Measurements from ENCODE around the gene CHIT1. TPM values are rescaled to one million over a fixed set of nuclear protein-coding genes. Genes with fewer than 3 reads are reported as not detected.
A peak's percentile ranks its signal among the peaks of the same experiment; 100 is the strongest.

The CHIT1 gene
- total RNA-seq, 1 donor from 2014 or later = 0.22 TPM

DNA sequence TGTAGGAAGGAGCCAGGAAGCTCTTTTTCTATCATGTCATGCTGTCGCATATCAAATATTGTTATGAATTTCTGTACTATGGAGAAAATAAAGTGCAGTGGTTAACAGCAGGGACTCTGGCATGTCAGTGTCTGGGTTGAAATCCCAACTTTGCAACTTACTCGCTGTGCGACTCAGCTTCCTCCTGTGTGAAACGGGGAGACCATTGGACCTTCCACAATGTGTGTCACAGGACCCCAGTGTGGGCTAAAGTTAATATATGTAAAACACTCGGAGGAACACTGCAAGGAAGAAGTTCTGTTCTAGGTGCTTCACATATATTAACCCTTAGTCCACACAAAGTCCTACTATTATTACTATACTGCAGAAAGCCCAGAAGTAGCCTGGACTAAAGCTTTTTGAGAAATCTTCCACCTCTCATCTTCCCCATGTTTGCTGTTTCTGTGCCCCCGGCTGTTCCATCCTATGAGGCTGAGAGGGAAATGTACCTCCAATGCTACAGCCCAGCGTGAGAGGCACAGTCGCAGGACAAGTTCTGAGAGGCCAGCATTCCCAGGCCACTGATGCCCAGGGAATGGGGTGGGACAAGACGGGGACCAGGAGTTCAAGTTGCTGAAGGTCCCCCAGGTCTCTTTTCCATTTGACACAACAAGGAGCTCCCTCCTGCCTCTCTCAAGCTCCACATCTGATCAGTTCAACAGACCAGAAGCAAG is 1.9 kb downstream of the CHIT1 start:
- ATAC-seq (no peak), DNase-seq (ENCODE audit: low spot score) (no peak)
- intact Hi-C loops (cut with DNase I) = no loop called here

DNA sequence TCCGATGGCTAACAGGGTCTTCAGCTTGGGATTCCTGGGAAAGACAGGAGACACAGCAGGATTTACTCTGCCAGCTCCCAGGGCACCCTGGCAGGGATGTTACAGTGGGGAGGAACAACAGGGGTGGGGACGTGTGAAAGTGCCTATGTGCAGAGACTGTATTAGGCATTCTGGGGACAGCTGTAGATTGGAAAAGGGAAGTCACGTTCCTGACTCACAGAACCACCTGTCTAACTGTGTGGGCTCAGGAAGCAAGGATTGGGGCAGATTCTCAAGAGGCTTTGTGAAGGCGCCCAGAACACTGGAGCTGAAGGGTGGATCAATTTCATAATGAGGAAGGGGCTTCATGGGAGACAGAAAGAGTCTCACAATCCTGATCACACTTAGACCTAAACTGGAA is 4.4 kb downstream of the CHIT1 start:
- DNase-seq (ENCODE audit: low spot score) (no peak), ATAC-seq (no peak)
- intact Hi-C loops (cut with DNase I) = no loop called here

- no peak for DNase-seq (ENCODE audit: low spot score)
- no peak for ATAC-seq
- intact Hi-C loops (cut with DNase I) = no loop called here
Measured at GRCh38 chr1:203223012-203223775, 6.3 kb downstream of the CHIT1 start.

DNA sequence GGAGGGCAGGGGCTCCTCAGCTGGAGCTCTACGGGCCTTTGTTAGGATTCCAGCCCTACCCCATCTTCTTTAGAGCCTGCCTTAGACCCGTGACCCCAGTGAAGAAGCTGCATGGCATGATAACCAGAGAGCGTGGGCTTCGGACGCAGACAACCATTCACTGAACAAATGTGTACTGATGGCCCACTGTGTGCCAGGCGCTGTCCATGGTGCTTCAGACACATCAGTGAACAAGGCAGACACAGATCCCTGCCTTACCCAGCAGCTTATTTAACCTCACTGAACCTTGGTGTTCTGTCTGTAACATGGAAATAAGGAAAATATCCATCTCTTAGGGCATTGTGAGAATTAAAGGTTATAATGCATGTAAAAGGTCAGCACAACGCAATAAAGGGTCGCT is 9.5 kb downstream of the CHIT1 start:
- intact Hi-C loops (cut with DNase I) = loop anchor here (5.0 kb wide), 1 partner anchor 103 kb away; no protein-coding TSS in a partner anchor
- ATAC-seq = no peak
- DNase-seq (ENCODE audit: low spot score) = no peak

DNA sequence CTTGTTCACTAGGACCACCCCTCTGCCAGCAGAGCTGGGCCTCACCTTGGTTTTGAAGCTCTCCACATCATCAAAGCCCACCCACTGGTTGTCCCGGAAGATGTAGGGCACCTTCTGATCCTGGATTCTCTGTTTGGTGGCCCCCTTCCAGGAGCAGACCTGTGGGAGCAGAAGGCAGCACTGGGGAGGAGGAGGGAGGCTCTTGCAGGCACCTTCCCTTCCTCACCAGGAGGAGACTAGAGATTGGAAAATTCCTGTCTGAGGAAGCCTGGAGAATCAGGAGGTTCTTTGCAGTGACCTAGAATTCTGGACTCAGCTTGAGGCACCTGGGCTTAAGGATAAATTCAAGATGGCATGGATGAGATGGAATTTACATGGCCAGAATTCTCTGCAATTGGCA is 10.3 kb downstream of the CHIT1 start:
- intact Hi-C loops (cut with DNase I) = loop anchor here (5.0 kb wide), 1 partner anchor 102 kb away; no protein-coding TSS in a partner anchor
- DNase-seq (ENCODE audit: low spot score) (no peak), ATAC-seq (no peak)

DNA sequence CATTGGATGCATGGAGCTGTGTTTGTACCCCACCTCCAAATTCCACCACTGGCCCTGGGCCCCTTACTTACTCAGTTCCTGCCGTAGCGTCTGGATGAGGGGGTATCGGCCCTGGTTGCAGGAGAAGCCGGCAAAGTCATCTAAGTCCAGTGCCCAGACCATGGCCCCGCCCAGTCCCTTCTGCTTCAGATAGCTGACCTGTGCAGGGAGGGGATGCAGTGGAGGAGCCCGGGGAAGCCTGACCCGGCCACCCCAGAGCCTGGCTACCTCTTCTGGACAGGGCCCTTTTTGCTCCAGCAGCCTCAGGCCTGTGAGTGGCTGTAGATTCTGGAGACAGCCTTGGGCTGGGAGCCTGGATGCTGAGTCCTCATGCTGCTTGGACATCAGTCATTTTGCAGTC is 11.8 kb downstream of the CHIT1 start:
- intact Hi-C loops (cut with DNase I) = loop anchor here (5.0 kb wide), 1 partner anchor 100 kb away; no protein-coding TSS in a partner anchor

GRCh38 chr1:203217139-203217655 is 12.3 kb downstream of the CHIT1 start:
- intact Hi-C loops (cut with DNase I) = loop anchor here (5.0 kb wide), 1 partner anchor 100 kb away; no protein-coding TSS in a partner anchor
- no peak for ATAC-seq
- DNase-seq (ENCODE audit: low spot score) = no peak

More for the DNA sequence above, 11.8 kb downstream of the CHIT1 start:
- DNase-seq (ENCODE audit: low spot score) (no peak), ATAC-seq (no peak)

GRCh38 chr1:203216274-203217138 is 13.0 kb downstream of the CHIT1 start:
- ATAC-seq (peak; percentile 86), DNase-seq (ENCODE audit: low spot score) (peak; percentile 75)
- intact Hi-C loops (cut with DNase I) = loop anchor here (5.0 kb wide), 1 partner anchor 99 kb away; no protein-coding TSS in a partner anchor

GRCh38 chr1:203215573-203215972 is 13.9 kb downstream of the CHIT1 start:
- peak; percentile 31 for ATAC-seq
- DNase-seq (ENCODE audit: low spot score) = no peak
- intact Hi-C loops (cut with DNase I) = loop anchor here (1.0 to 5.0 kb wide), 2 partner anchors 98 to 175 kb away; no protein-coding TSS in a partner anchor

DNA sequence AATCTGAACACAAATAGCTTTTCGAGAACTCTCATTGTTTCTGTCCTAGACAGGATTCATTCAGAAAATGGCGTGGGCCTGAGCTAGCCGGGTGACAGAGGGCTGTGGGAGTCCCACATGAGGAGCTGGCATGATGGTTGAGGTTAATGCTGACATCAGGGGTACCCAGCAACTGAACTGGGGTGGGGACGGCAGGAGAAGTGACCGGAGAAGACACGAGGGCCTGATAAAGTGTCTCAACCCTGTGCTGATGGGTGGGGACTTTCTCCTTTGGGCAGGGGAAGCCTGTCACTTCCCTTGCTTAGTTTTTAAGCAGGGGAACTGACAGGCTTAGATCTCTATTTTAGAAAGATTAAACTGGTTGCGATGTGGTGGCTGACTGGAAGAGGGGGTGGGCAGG is 14.6 kb downstream of the CHIT1 start:
- DNase-seq (ENCODE audit: low spot score) (no peak), ATAC-seq (no peak)
- intact Hi-C loops (cut with DNase I) = loop anchor here (1.0 to 5.0 kb wide), 2 partner anchors 98 to 175 kb away; no protein-coding TSS in a partner anchor

DNA sequence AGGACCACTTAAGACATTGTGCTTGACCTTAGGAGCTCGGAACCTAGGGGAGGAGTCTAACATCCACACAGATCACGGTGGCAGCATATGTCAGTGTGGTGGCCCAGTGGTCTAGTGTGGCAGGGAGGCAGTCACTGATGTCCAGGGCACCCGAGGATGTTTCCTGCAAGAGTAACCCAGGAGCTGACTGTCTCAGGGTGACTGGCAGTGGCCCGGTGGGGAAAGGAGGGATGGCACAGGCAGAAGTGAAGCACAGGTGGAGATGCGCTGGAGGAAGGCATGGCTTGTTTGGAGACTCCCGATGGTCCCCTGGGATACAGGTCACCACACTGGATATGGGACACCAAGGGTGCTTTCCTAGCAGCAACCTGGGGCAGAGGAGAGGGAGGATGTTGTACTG is 16.3 kb downstream of the CHIT1 start:
- no peak for ATAC-seq
- intact Hi-C loops (cut with DNase I) = no loop called here
- DNase-seq (ENCODE audit: low spot score) = no peak

DNA sequence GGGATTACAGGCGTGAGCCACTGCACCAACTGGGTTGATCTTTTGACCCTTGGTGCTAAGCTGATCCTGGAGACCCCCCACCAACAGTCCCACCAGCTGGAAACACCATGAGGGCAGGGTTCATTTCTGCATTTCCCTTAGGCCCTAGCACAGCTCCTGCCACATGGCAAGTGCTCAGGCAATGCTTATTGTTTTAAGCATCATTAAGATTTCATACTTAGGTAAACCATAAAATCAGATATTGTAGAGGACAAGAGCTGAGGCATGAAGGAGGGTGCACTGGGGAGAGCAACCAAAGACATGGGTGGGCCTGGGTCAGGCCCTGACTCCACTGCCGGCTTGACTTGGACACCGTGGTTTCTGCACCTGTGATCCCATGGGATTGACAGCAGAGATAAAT is 17.7 kb downstream of the CHIT1 start:
- intact Hi-C loops (cut with DNase I) = no loop called here
- DNase-seq (ENCODE audit: low spot score) = no peak
- ATAC-seq = no peak

DNA sequence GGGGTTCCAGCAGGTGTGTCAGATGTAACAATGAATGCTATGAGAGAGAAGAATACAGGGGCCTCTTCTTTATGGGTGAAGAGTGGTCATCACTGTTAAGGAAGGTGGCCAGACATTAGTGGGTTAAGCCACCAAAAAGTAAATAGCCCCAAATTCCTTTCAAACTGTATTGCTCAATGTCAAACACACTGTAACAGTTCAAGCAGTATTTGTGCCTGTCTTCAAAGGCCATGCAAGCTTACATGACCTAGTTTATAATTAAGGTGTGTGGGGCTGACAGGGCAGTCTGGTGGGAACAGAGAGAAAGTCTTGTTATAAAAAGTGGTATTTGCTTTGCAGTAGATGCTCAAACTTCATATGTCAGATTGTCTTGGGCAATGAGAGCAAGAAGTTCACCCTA is 18.5 kb downstream of the CHIT1 start:
- ATAC-seq (no peak), DNase-seq (ENCODE audit: low spot score) (no peak)
- intact Hi-C loops (cut with DNase I) = no loop called here

GRCh38 chr1:203210350-203210749 is 19.1 kb downstream of the CHIT1 start:
- intact Hi-C loops (cut with DNase I) = no loop called here
- no peak for ATAC-seq

DNA sequence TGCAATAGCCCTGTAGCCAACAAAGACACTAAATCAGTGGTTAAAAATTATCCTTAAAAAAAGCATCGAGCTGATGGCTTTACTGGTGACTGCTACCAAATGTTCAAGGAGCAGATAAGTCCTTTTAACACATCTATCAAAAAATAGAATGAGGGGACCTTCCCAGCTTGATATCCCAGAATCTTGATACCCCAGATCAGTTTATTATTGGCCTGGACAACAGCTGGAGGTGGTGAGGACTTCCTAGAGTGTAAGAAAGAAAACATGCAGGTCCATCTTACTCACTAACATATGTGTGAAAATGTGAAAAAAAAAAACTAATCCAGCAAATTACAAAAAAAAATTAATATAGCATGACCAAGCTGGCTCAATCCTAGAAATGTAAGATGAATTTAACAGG is 21.3 kb downstream of the CHIT1 start:
- ATAC-seq = no peak
- no peak for DNase-seq (ENCODE audit: low spot score)

More at GRCh38 chr1:203210350-203210749, 19.1 kb downstream of the CHIT1 start:
- DNase-seq (ENCODE audit: low spot score) = no peak

GRCh38 chr1:203207751-203208150 is 21.7 kb downstream of the CHIT1 start:
- ATAC-seq = no peak
- DNase-seq (ENCODE audit: low spot score) = no peak
- intact Hi-C loops (cut with DNase I) = no loop called here

More for the DNA sequence above, 21.3 kb downstream of the CHIT1 start:
- intact Hi-C loops (cut with DNase I) = no loop called here

DNA sequence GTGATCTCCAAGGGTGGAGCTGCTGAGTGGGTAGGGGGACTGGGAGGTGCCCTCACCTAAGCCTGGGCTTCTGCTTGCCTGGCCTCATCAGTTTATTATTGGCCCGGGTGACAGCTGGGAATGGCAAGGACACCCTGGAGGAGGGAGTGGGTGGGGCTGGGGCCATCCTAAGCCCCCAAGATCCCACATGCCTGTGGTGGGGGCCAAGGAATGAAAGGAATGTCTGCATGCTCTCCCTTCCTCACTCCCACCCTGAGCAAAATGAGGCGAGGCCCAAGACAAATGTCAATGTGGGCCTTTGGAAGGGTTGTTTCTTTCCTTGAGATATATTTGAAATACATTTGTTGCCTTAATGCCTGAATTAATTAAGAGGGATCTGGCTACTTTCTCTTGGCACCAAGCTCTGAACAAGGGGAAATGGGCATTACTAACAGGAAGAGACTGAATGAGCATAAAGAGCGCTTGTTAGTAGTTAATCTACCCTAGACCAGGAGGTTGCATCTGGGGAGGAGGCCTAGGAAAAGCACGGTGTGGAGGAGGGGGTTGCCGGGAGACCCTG is 23.3 kb downstream of the CHIT1 start:
- intact Hi-C loops (cut with DNase I) = no loop called here
- DNase-seq (ENCODE audit: low spot score) = no peak
- ATAC-seq = no peak

GRCh38 chr1:203204756-203205155 is 24.7 kb downstream of the CHIT1 start:
- intact Hi-C loops (cut with DNase I) = no loop called here
- no peak for DNase-seq (ENCODE audit: low spot score)
- ATAC-seq = no peak
